NCI-H2227 (cell line): ENCODE results near the gene FOXP1.

Source experiments
- DNase-seq: peaks from one replicate; lab custom pipeline; 2025; ENCODE audit not compliant: unreplicated experiment; lab: John Stamatoyannopoulos, UW

The FOXP1 gene

DNA sequence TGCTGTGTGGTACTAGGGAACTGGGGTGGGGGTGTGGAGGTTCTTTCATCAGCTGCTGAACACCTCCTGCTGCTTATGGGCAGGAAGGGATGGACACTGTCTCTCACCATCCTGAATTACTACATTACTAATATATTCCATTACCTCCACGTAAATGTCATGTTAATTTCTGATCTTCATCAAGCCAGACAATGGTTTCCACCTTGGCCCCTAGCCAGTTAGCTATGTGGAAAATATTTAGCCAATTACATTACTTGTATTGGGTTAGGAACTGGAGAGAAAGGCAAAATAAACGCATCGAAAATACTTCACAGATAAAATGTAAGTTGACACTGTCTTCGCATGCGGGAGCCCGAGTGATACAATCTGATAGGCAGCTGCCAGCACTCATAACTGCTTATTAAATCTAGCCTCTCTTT lies 95.1 kb downstream of the FOXP1 start:
- DNase-seq: no peak

DNA sequence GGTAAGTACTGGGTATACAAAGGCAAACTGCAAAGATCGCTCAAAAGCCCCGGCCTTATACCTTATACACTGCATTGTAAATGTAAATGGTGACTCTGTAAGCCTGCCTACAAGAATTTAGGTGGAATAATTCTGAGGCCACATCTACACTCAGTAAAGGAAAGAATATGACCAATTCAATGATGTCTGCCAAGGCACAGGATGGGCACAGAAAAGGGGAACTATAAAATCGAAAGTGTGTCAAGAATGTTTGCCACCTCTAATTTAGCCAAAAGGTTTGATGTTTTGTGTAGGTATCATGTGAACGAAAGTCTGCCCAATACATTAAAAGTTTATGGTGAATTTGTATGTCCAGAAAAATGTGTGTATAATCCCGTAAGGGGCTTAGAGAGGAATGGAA lies 96.1 kb downstream of the FOXP1 start:
- no peak for DNase-seq

DNA sequence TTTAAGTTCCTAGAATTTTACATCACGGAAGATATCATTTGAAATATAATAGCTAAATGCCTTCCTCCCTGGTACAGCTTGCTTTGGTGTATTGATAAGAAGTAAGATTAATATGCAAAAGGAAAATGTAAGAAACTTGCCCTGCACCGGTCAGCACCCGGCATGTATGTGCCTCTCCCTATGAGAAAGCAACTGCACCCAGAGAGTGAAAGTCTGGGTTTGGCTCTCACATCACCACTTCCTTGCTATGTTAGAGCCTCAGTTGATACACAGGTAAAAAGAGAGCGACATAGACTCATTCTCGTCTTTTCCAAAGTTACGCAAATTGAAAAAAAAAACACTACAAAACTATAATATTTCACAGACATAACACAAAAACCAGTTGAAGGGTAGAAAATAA lies 96.7 kb downstream of the FOXP1 start:
- DNase-seq: no peak

DNA sequence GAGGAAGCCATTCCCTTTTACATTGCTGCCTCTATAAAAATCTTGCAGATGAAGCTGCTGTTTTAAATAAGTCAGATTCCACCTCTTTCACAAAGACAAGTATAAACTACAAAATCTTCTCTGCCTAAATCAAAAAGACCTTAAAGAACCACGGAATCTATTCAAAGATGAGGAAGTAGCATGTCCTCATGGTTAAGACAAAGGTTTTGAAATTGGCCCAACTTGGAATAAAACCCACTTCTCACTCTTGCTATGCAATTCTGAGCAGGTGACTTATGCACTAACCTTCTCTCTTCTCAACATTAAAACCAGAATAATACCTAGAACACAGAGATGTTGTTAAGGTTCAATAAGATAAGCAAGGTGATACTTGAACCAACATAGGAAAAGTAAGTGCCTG lies 97.6 kb downstream of the FOXP1 start:
- DNase-seq: no peak

DNA sequence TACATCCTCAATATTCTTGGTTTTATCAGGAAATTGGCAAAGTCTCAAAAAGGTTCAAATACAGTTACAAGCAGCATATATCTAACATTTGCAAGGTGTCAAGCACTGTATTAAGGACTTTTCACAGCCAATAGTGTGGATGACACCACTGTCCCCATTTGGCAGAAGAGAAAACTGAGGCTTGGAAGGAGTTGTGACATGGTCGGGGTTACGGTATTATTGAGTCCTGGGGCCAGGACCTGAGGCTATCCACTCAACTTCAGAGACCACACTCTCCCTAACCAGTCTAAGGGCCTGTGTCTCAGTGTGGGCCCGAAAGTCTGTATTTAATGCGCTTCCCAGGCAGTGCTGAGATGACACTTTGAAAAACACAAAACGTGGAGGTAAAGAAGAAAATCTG lies 99.1 kb downstream of the FOXP1 start:
- no peak for DNase-seq

DNA sequence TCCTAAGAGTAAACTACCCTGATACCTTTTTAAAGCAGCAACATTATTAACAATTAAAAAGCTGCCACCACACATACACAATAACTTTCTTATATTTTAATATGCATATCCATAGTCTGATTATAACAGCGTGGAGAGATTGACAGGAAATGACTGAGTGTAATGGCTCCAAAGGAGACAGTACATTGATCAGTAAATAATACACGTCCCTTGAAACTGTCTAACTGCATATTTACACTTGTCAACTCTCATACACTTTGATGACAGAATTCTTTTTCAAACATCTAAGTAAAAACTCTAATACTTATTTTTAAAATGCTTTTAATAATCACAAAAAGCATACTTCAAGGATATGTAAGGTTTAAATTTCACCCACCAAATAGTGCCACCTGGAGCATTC lies 99.5 kb downstream of the FOXP1 start:
- no peak for DNase-seq

DNA sequence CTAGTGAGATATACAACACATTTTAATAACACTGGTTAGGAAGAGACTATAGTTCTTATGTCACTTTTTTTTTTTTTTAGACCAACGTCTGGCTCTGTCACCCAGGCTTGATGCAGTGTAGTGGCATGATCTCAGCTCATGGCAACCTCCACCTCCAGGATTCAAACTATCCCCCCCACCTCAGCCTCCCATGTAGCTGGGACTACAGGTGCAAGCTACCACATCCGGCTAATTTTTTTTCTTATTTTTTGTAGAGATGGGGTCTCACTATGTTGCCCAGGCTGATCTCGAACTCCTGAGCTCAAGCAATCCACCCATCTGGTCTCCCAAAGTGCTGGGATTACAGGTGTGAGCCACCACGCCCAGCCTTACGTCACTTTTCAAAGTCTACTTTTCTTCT lies 100.8 kb downstream of the FOXP1 start:
- no peak for DNase-seq

DNA sequence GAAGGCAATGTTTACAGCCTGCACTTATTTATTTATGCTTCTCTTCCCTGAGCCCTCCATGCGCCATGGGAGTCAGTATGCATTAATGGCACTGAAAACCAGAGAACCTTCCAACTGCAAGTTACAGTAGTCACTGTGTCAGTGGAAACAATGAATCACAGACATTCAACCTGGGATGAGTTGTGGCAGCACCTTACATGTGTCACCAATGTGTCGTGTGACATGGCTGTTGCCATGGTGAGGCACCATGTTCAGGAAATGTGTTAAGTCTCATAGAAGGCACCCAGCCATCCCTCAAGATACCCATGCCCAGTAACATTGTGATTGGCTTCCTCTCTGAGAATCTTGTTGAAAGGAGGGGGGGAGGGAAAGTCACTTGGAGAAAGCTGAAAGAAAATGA lies 105.0 kb downstream of the FOXP1 start:
- DNase-seq: no peak

DNA sequence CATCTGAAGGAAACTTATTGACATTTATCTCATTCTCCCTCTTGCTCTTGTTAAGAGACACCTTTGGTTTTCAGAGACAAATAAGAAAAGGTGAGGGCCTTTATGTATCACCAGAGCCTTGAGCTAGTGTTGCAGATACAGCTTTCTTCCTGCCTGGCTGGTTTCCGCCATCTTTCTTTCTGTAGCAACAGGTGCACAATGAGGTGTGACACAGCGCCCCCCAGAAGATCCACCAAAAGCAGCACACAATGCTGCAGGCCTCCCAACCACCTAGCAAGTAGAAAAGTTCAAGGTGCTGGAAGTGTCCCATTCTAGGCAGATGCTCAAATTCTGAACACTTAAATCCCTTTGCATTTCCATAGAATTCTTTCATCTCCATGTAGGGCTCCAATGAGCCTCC lies 106.6 kb downstream of the FOXP1 start:
- DNase-seq: no peak

DNA sequence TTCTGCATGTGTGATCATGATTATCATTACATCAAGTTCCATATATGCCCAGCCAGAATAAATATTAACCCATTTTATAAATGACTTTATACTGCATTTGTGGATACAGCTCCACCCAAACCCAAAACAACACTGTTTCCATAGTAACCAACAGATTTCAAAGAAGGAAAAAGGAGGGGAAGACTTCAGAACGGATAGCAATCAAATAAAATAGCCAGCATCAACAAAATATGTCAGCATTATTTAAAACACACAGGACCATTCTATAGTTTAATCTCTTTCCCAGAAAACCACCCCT lies 114.4 kb downstream of the FOXP1 start:
- no peak for DNase-seq

DNA sequence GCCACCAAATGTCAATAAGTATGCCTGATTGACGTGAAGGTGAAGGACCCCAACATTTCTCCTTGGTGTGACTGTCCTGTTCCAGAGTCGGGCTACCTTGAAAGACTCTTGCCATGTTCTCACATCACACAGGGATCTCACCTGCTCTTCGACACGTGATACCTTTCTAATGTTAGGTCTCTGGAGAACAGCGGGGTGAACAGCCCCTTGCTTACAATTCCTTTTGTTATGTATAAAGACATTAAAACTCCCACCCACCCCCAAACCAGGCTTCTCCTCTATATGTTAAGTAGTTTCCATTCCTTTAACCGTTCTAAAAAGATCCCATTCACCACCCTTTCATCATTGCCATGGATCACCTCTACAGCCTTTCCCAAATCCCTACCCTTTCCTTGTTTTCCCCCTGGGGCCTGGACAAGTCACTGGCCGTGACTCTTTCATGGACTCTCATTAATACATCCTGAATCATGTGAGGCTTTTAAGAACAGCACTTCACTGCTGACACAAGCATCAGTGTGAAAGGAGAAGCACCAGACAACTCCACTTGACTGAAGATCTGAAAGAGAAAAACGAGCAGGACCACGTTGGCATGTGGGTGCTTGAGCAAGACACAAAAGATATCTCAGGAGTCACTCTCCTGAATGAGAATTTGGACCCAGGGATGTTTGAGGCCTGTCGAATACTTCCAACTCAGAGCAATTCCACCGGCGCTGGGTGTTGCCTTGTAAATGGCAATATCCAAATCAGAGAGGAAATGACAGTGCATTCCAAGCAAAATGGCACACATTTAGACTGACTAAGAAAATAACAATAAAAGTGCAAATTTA lies 115.0 kb downstream of the FOXP1 start:
- DNase-seq: no peak

DNA sequence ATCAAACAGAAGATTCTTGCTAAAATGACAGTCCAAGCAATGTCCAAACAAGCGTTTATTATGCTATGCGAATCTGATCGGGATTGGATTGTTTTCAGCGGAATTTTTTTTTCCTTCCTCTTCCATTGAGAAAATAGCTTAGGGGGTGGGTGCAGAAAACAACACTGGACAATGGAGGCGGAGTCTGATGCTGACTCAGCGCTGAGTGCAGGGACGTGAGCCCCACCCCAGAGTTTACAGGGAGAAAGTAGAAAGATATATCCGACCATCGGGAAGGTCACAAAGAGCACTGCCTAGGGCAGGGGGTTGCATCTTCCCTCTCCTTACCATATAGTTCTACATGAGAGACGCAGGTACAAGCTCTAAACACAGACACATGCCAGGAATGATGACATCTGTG lies 117.0 kb downstream of the FOXP1 start:
- DNase-seq: no peak

DNA sequence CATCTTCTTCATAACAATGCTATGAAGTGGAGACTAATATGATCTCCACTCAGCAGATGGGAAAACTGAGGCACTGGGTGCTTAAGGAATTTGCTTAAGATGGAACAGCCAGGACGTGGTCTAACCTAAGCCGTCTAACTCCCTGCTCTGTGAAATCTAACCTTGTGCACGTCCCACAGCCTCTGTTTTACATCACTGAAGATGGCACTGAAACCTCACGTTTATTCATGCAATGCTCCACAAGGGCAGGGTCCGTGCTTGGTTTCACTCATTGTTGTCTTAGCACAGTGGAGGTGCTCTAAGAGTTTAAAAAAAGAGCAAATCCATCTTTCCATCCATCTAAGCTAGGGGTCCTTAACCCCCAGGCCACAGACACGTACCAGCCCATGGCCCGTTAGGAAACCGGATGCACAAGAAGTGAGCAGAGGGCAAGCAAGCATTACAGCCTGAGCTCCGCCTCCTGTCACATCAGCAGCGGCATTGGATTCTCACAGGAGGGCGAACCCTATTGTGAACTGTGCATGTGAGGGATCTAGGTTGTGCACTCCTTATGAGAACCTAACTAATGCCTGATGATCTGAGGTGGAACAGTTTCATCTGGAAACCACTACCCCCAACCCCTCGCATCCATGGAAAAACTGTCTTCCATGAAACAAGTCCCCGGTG lies 118.0 kb downstream of the FOXP1 start:
- no peak for DNase-seq

DNA sequence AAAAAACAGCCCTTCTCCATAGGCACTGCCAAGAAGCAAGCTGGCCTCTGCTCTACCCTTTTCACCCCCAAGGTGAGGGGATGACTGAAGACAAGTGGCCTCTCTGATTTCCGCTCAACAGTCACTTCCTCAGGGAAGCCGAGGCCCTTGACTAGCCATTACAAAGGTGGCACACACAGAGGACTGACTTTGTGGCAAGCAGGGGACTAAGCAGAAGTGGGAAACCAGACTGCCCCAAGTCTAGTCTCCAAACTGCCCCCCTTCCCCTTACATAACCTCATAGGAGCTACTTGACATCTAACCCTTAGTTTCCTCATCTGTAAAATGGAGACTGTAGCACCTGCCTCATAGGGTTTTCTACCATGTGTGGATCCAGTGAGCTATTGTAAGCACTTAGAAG lies 118.9 kb downstream of the FOXP1 start:
- no peak for DNase-seq

DNA sequence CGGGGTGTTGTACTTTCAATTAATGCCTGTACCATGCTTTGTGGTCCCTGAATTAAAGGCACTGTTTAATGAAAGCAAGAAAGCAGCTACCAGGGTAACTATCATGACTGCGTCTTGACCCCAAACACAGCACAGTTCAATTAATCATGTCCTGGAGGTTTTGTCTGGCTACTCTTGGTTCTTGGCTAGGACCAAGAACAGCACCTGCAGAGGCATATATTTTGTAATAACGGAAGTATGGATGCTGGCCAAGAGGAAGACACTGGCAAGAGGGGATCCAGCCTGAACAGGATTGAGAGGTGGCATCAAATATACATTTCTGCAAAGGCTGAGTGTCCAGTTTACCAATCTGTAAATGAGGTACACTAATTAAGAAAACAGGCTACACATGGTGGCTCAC lies 119.9 kb downstream of the FOXP1 start:
- no peak for DNase-seq

DNA sequence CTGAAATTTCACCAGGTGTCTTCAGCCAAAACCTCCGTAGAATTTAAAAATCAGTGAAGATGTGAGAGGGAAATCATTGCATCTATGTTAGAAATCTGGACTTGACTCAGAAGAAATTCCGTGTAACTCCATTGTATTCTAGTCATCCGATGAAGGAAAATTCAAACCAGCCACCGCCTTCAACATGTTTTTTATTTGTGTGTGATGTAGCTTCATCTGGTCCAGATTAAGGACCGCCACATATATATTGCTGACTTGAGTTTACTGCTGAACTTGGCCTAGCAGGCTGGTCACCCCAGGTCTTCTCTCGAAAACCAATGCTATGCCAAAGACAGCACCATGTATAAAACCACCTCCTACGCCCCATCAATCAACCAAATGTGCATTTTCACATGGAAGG lies 120.9 kb downstream of the FOXP1 start:
- no peak for DNase-seq

DNA sequence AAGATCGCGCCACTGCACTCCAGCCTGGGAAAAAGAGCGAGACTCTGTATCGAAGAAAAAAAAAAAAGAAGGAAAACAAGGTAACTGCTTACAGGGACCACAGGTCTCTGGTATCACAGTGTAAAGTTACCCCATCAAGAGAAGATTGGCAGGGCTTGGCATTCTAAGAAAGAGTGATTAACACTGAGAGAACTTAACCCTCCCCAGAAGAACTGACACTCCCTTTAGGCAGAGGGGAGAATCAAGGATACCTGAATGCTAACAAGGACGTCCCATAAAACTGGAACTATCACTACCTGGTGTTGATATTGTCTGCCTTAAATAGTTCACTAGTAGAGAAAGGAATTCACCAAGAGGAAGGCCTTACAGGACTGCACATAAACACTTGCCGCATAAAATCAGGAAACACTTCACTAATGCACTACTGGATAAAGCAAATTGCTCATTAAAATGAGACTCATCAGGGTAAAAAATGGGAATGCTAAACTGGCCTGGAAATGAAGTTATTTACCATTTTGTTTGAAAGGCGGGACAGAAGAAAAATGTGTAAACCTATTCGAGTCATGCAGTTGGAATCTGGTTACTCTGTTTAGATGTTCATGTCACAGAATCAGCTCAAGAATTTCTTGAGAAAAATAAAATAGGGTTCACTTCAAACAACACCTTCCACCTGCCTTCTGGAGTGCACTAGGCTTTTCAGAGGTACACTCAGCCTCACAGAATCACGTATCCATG lies 121.6 kb downstream of the FOXP1 start:
- DNase-seq: no peak

DNA sequence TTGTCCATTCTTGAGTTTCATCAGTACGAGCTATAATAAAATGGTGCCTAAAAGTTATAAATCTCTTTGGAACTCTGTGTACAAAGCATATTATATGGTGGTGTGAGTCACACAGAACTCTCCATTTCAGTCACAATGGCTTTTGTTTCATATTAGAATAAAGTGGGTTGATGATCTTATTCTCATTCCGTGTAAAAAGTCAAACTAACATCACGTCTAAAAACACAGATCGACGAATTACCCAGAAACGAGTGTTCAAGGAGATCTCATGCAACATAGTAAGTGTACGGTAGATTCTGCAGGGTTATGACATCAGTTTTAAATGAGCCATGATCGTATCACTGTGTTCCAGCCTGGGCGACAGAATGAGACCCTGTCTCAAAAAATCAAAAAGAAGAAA lies 122.4 kb downstream of the FOXP1 start:
- no peak for DNase-seq

DNA sequence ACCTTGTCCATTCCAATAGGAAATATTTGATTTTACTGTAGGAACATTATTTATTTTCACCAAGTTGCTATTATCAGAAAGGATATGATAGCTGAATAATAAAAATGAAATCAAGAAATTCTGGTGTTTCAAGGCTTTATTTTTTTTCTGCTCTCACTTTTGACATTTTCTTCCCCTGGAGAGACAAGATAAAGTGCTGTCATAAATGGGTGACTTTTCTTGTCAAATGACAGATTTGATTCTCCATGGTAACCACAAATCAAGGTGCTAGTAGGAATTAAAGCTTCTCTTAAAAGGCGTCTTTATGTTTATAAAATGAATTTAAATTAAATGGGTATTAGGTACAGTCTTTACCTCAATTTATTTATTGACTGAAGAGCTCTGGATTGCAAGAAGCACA lies 124.6 kb downstream of the FOXP1 start:
- no peak for DNase-seq

DNA sequence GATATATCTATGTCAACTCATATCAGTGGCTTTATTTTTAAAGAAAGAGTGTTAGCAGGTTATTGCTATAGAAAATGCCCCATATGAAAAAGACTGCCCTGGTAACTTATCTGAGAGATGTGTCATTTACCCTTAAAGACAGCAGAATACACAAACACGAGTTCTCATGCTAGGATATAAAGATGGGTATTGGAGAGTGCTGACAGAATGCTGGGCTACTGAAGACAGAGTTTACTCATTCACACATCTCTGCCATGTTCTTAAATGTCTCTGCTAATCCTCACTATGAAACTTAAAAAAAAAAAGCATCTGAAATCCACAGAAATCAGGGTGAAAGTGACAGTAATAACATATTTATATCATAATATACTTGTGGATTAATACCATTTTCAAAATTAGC lies 126.7 kb downstream of the FOXP1 start:
- no peak for DNase-seq

DNA sequence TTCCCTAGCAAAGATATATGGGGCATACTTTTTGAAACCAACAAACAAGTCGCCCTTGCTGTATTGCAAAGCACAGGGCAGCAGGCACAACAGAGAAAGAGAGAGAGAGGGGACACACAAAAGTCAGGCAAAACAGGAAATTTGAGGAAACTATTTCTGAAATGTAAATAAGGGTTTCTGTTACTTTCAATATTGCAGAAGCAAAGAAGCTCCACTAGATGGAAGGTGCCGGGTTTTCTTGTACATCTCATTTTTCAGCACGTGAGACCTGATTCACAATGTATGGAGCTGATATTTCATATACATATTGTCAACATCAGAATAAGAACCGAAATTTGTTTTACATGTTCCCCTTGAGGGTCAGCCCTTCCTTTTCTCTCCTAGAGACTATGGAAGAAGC lies 127.4 kb downstream of the FOXP1 start:
- DNase-seq: no peak
